K562 (cell line): Measurements from ENCODE around the gene MMP24. TPM values are rescaled to one million over a fixed set of nuclear protein-coding genes. Genes with fewer than 3 reads are reported as not detected.

Source experiments
- ATAC-seq: fragments of 200-7000 bp; cut with Tn5 transposase; 3 replicates; pipeline ENCODE4 v1.9.1; 2020; ENCODE audit warnings: moderate library complexity
- BruUV-seq: library from RNA; stranded (reverse); fragments of 400-500 nt; replicated peaks from 2 replicates; lab custom pipeline; 2021; lab: Mats Ljungman, UMichigan
- CTCF ChIA-PET: fragments of 300-600 bp; formaldehyde crosslinking; extraction: SDS; loops from one replicate; lab custom pipeline; 2021; ENCODE audit warnings: low intra/inter-chr PET ratio; lab: Yijun Ruan, JAX
- POLR2A ChIA-PET: fragments of 300-600, 350-650 bp; sonication (Branson Sonifier 250); formaldehyde crosslinking; extraction: SDS; loops from one replicate; lab custom pipeline; 2021; ENCODE audit warnings: antibody characterized with exemption, inconsistent platforms; lab: Yijun Ruan, JAX
- DNase-seq, 4 experiments: peaks; one replicate each; pipeline versions ENCODE4 v3.0.0 to v3.0.0-alpha.2; 2011 to 2018; ENCODE audit warnings: low spot score in 3 of 4, mixed read lengths in 3 of 4; ENCODE audit errors: extremely low read depth in 1 of 4
- FAIRE-seq: peaks from 2 replicates; lab custom pipeline; 2011; peaks lifted over from hg19 to GRCh38; lab: Jason Lieb, UNC
- H2AFZ ChIP-seq: 2 replicates; pipeline ENCODE4 v1.6.0; 2011; ENCODE audit warnings: low read depth, low read length, control low read depth, inconsistent platforms
- H3K27ac ChIP-seq: fragments of 200-600 bp; 3 replicates; pipeline ENCODE4 v1.8.0; 2011; ENCODE audit warnings: low read depth, mild to moderate bottlenecking, control low read depth, inconsistent platforms, low read length, moderate library complexity, mixed read lengths; ENCODE audit errors: extremely low read depth
- H3K27me3 ChIP-seq, 2 experiments: fragments of 300-600 bp in 1 of 2; 2 replicates in 1 of 2; 3 replicates in 1 of 2; pipeline versions ENCODE4 v1.6.0 to v1.8.0; 2011; ENCODE audit warnings: inconsistent platforms in 2 of 2, low read length in 2 of 2, mild to moderate bottlenecking in 1 of 2, mixed read lengths in 1 of 2, moderate library complexity in 1 of 2; ENCODE audit not compliant: control insufficient read depth in 2 of 2, insufficient read depth in 2 of 2
- H3K36me3 ChIP-seq: fragments of 300-600 bp; 3 replicates; pipeline ENCODE4 v1.8.0; 2011; ENCODE audit warnings: mild to moderate bottlenecking, low read length, inconsistent platforms; ENCODE audit not compliant: control insufficient read depth, insufficient read depth
- H3K4me1 ChIP-seq, 2 experiments: fragments of 200-600 bp in 1 of 2; replicated peaks in 1 of 2; 2 replicates in 1 of 2; 3 replicates in 1 of 2; pipeline versions ENCODE4 v1.5.1 to v1.8.0; 2011; ENCODE audit warnings: inconsistent platforms in 2 of 2, low read length in 2 of 2, mild to moderate bottlenecking in 1 of 2, mixed read lengths in 1 of 2, moderate library complexity in 1 of 2; ENCODE audit not compliant: control insufficient read depth in 2 of 2, insufficient read depth in 2 of 2
- H3K4me2 ChIP-seq: 2 replicates; pipeline ENCODE4 v1.6.1; 2011; ENCODE audit warnings: low read length, control low read depth, inconsistent platforms, mixed read lengths; ENCODE audit not compliant: insufficient read depth
- H3K4me3 ChIP-seq: fragments of 200-600 bp; sonication (generic), shearing (Covaris generic); 2 replicates; pipeline ENCODE4 v1.5.1; 2016; ENCODE audit warnings: control low read depth, inconsistent platforms
- H3K79me2 ChIP-seq: fragments of 200-600 bp; 3 replicates; pipeline ENCODE4 v1.8.0; 2011; ENCODE audit warnings: low read length, inconsistent platforms; ENCODE audit not compliant: control insufficient read depth, insufficient read depth
- H3K9ac ChIP-seq, 2 experiments: 2 replicates each; pipeline versions ENCODE4 v1.6.0 to v1.6.1; 2011; ENCODE audit warnings: low read depth in 2 of 2, low read length in 2 of 2, control low read depth in 1 of 2, inconsistent platforms in 1 of 2, mild to moderate bottlenecking in 1 of 2, mixed read lengths in 1 of 2; ENCODE audit not compliant: insufficient read depth in 1 of 2
- H3K9me1 ChIP-seq: one replicate; pipeline ENCODE4 v1.6.0; 2011; ENCODE audit warnings: inconsistent platforms, mild to moderate bottlenecking, low read length, moderate library complexity; ENCODE audit not compliant: control insufficient read depth, insufficient read depth
- H3K9me3 ChIP-seq: replicated peaks from 2 replicates; pipeline ENCODE4 v1.5.1; 2011; ENCODE audit warnings: low read depth, low read length, inconsistent platforms; ENCODE audit not compliant: control insufficient read depth, insufficient read depth
- H4K20me1 ChIP-seq: replicated peaks from 2 replicates; pipeline ENCODE4 v1.6.1; 2011; ENCODE audit warnings: low read length, inconsistent platforms, mixed read lengths; ENCODE audit not compliant: control insufficient read depth, insufficient read depth
- CXXC5 ChIP-seq: fragments of 250-450 bp; sonication (Bioruptor Pico); IDR thresholded peaks from 2 replicates; pipeline ENCODE4 v1.8.0; 2022; ENCODE audit warnings: inconsistent platforms, mild to moderate bottlenecking, moderate library complexity
- JUND ChIP-seq, 2 experiments: IDR thresholded peaks; 2 replicates in 1 of 2; 3 replicates in 1 of 2; pipeline ENCODE4 v1.6.1; 2011; ENCODE audit warnings: borderline replicate concordance in 2 of 2, low read depth in 2 of 2, low read length in 2 of 2, improper control_type of control experiment in 1 of 2, missing biosample characterization in 1 of 2, missing genetic modification characterization in 1 of 2, missing genetic modification reagents in 1 of 2
- SAFB2 ChIP-seq: fragments of 200-400 bp; formaldehyde crosslinking; IDR thresholded peaks from 2 replicates; pipeline ENCODE4 v1.6.1; 2018; ENCODE audit warnings: borderline replicate concordance, low read length, low read depth, moderate library complexity; ENCODE audit not compliant: severe bottlenecking
- SMARCA5 ChIP-seq: fragments of 450-650 bp; IDR thresholded peaks from 2 replicates; pipeline ENCODE4 v1.6.1; 2016
- ZBTB34 ChIP-seq: fragments of 250-450 bp; sonication (Bioruptor Pico); IDR thresholded peaks from 2 replicates; pipeline ENCODE4 v1.8.0; 2021; ENCODE audit warnings: mild to moderate bottlenecking, moderate library complexity
- ZFX ChIP-seq: sonication (generic); formaldehyde crosslinking; IDR thresholded peaks from 2 replicates; pipeline ENCODE4 v1.8.0; 2022; ENCODE audit warnings: mild to moderate bottlenecking, missing genetic modification reagents, moderate library complexity
- WGBS: fragments of 100-300 bp; shearing (Covaris generic); methylation state at CpG from one replicate; pipeline ENCODE4 v1.1.6; 2016; ENCODE audit warnings: low coverage, mixed read lengths; ENCODE audit not compliant: insufficient coverage; ENCODE audit errors: missing lambda C conversion rate; 5-methylcytosine and 5-hydroxymethylcytosine counted together
- in situ Hi-C: fragments of 300-500 bp; cut with MboI; formaldehyde crosslinking; loops from 4 replicates; pipeline ENCODE4 v1.15.0; 2018; ENCODE audit warnings: inconsistent platforms, mixed read lengths
- intact Hi-C: fragments of 100-400 bp; cut with micrococcal nuclease; formaldehyde crosslinking; loops from 2 replicates; pipeline ENCODE4 v1.14.2; 2022
- polyA plus RNA-seq, 8 experiments: library from polyadenylated mRNA; depleted of rRNA in 4 of 8; stranded (reverse) in 5 of 8; unstranded in 3 of 8; fragments of >200 nt; fragmentation: Nextera tagmentation in 2 of 8; fragmentation: Illumina TruSeq in 1 of 8; extraction: Ambion mirVana in 2 of 8; extraction: Trizol in 1 of 8; gene quantifications; 2 replicates each; pipeline versions ENCODE4 v1.2.1 to v1.2.3, GENCODE V29; 2011 to 2014; ENCODE audit warnings: inconsistent platforms in 1 of 8, missing spikeins in 1 of 8
- total RNA-seq, 7 experiments: library from RNA; depleted of rRNA in 6 of 7; stranded (reverse); fragments of >200 nt in 6 of 7; fragmentation: Illumina TruSeq in 2 of 7; extraction: Trizol in 2 of 7; gene quantifications; 2 replicates each; pipeline versions ENCODE4 v1.2.1 to v1.2.3, GENCODE V29; 2011 to 2021; ENCODE audit warnings: low replicate concordance in 1 of 7

The MMP24 gene
- total and polyA plus RNA-seq, 9 of the 15 experiments (the other 6 are each of a cell fraction or from before 2014, with no cell fraction given), result 0.03 to 0.07 (median 0.03) TPM; not detected in 6

- TF ChIP-seq SAFB2, result no peak
- no peak for TF ChIP-seq SMARCA5
- TF ChIP-seq ZBTB34 (CRISPR knock-in tag), result no peak
- peak; percentile 63; the same call in 1 of the 2 replicates for TF ChIP-seq JUND (IDR thresholded peaks at IDR 0.05; ENCODE audit: borderline replicate concordance, low read depth, low read length)
- no peak; the same call in 2 of the 3 replicates for TF ChIP-seq JUND (tag; IDR thresholded peaks at IDR 0.05; ENCODE audit: borderline replicate concordance, low read depth, low read length)
Measured at GRCh38 chr20:35303735-35304491, 77.4 kb downstream of the MMP24 start (continued).

- intact Hi-C loops (loop anchor here (1.0 kb wide), 1 partner anchor 24 kb away; no protein-coding TSS in a partner anchor), in situ Hi-C loops (loop anchor here (25.0 kb wide), 1 partner anchor 132 kb away; the partner anchor contains the start of gene GDF5)
- POLR2A ChIA-PET, result interaction anchor here (0.8 to 1.6 kb wide), 4 partner anchors 13 to 142 kb away, joined by 3 to 5 read pairs (median 4); partner anchors contain the start of gene EIF6
- DNase-seq, result no peak
- Histone ChIP-seq H3K4me1 (peaks cover 17 to 18% of the 10 kb centered on the region in 2 experiments; a peak in 4 of 5 replicates), H4K20me1 (no peaks in the 10 kb centered on the region), H3K27me3 (no peaks in the 10 kb centered on the region), H3K4me3 (no peak overlapping the region), H2AFZ (no peak overlapping the region), H3K36me3 (peaks cover 23% of the 10 kb centered on the region; the same call in 2 of the 3 replicates)
- no TSS peak for BruUV-seq
- WGBS, result 54% methylated on average over 6 of the region's 6 CpGs
- TF ChIP-seq ZFX, result 0 out of 2 replicates have a peak, but pooled peaks have one; percentile 2
- TF ChIP-seq CXXC5, result no peak
- TF ChIP-seq, all 486 proteins: peak for 1
- H3K4me2 ChIP-seq, result no peak overlapping the region
- FAIRE-seq (no peak), ATAC-seq (no peak)
- CTCF ChIA-PET, result interaction anchor here (2.2 kb wide), 1 partner anchor 24 kb away, joined by 12 read pairs; no protein-coding TSS in a partner anchor
- H3K9me1 ChIP-seq, result peaks cover under 1% of the 10 kb centered on the region
- H3K9me3 ChIP-seq, result no peaks in the 10 kb centered on the region
- no peak overlapping the region for H3K9ac ChIP-seq
- H3K27ac ChIP-seq, result peak overlapping the region; percentile 54; the same call in 2 of the 3 replicates
- no peaks in the 10 kb centered on the region for H3K79me2 ChIP-seq
Measured at GRCh38 chr20:35304956-35305355, 78.5 kb downstream of the MMP24 start.
